ENCODE results near the gene SNIP1.
"Not testable (repeated sequence)": the region's sequence is repeated elsewhere in the genome, so short reads cannot be mapped to it uniquely, and the experiment has no call there.

SNIP1 gene

DNA sequence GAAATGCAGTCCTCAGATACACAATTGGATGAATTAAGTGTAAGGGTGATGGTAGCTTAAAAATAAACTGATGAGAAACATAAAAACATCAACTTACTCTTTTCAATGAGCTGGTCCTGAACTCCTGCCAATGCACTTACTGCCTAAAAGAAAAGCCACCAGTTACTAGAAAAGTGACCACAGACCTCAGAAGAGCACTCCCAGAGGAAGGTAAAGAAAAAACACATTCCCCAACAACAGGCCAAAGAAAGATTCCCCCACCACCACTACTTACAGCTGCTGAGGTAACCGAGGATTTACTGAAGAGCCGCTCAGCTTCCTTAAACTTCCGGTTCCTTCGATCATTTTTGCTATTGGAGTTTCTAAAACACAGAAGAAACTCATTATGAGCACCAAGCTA, 44.9 kb downstream of the SNIP1 start:
- DNase-seq: no peak

DNA sequence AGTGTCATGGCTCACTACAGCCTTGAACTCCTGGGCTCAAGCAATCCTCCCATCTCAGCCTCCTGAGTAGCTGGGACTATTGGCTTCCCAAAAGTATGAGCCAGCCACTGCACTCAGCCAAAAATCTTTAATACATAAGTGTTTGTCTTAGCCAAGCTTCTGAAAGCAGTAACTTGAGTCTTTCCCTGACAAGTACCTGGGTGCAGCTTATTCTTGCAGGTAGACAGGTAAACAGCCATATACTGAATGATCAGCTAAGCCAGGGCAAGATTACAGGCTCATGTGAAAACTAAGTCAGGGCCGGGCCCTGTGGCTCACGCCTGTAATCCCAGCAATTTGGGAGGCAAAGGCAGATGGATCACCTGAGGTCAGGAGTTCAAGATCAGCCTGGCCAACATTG, 47.4 kb downstream of the SNIP1 start:
- no peak for DNase-seq

DNA sequence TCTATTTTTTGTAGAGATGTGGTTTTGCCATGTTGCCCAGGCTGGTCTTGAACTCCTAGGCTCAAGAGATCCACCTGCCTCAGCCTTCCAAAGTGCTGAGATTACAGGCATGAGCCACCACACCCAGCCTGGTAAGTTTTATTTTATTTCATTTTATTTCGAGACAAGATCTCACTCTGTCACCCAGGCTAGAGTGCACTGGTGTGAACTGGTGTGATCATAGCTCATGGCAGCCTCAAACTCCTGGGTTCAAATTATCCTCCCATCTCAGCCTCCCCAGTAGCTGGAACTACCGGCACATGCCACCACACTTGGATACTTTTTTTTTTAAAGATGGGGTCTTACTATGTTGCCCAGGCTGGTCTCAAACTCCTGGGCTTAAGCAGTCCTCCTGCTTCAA, 51.3 kb downstream of the SNIP1 start:
- not testable (repeated sequence) for DNase-seq

DNA sequence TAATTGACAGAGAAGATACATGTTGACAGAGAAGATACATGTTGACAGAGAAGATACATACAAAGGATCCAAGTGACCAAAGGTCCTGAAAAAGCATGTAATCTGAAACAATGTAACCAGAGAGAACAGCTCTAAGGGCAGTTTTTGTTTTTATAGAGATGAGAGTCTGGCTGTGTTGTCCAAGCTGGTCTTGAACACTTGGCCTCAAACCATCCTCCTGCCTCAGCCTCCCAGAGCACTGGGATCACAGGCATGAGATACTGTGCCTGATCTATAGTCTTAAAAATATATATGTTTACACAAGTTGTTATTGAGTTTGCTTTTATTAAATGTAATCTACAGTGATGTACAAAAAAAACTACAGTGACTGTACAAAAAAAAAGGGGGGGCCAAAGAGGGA, 52.0 kb downstream of the SNIP1 start:
- DNase-seq: no peak

DNA sequence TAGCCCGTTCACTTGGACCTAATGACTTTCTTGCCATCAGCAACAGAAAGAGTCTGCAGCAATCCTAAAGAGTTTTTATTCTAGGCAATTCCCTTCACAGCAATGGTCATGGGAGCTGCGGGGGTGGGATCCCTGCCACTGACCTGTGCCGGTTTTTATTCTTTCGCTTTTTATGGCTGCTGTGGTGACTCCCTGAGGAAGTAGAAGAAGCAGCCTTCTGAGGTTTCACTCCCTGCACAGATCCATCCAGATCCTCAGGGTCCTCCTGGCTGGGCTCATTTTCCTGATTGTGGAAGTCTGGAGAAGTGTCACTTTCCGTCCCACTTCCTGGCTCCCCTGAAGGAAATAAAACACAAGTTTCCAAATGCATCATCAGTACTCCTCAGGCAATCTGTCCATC, 52.4 kb downstream of the SNIP1 start:
- DNase-seq: no peak

DNA sequence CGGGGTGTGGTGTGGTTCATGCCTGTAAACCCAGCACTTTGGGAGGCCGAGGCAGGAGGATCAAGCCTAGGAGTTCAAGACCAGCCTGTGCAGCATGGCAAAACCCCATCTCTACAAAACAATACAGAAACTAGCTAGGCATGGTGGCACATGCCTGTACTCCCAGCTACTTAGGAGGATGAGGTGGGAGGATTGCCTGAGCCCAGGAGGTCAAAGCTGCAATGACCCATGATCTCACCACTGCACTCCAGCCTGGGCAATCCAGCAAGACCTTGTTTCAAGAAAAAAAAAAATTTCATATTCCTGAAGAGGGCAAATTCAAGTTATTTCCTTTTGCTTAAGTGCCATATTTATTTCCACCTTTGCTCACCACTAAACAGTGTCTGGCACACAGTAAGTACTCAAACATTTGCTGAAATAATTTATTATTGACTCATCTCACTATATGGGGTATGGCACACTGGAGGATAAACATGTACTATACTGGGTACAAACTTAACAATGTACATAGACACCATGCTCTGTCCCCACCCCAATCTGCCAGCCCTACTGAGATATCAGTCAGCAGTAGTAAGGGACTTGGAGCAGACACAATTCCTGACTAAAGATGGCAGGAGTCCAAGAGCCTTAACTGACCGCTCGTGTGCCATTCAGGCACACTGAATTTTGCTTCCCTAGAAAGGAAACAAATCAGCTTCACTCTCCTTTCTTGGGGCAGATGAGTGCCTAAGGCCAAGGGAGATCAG, 55.0 kb downstream of the SNIP1 start:
- no peak for DNase-seq

DNA sequence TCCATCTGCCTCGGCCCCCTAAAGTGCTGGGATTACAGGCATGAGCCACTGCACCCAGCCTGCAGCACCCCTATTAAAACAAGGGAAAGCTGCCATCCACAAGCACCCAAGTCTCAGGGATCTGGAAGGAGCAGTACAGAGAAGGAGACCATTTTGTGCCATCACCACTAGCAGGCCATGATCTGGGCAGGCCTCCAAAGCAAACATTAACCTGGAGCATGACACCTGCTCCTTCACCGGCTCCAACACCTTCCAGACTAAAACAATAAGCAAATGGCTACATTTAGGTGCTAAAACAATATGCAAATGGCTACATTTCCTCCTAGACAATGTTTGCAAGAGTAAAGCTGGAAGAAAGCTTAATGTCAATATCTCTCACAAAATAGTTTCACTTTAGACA, 56.3 kb downstream of the SNIP1 start:
- DNase-seq: no peak

DNA sequence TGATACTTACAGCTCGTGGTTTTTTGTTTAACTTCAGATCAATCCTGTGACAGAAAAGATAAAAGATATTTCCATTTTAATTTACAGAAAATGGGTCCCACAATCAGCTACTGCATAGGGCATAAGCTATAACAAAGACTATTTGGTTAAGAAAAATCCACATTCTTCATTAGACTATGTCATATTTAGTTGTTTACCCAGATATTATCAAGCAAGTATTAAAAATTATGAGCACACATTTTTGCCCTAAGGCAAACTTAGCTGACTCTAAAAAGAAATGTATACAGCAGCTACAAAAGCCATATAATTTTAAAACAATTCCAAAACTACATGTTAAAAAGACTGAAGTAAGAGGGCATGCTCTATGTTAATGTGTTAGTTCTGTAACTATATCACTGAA, 58.2 kb downstream of the SNIP1 start:
- no peak for DNase-seq

DNA sequence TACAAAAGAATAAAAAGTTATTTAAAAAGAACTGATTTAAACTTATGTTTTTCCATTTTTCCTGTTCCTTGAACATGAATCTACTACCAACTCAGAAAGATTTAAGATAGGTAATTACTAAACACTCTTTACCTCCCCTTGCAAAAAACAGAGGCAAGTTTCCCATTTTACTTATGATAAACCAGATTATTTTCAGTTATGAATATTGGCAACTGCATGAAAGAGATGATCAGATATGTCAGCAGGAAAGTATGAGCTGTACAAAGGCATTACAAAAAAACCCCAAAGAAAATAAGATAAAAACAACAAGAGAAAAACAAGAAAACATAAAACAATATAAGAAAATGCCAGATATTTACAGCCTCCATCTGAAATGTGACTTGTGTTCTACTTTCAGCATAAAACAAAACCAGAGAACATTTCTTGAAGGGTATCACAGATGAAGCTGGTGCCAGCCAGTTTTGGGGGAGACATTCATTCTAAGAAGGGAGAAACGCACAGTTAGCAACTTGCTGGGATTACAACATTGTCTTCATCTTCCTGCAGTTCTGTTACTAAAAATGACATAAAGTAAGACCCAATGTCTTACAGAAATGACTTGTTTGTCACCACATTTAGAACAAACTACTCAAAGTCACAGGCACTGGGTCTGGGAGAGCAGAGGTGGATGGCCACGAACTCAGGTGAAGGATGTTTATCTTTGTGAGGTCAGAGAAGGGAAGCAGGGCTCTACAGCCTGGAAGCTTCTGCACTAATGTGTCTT, 60.6 kb downstream of the SNIP1 start:
- DNase-seq: no peak

DNA sequence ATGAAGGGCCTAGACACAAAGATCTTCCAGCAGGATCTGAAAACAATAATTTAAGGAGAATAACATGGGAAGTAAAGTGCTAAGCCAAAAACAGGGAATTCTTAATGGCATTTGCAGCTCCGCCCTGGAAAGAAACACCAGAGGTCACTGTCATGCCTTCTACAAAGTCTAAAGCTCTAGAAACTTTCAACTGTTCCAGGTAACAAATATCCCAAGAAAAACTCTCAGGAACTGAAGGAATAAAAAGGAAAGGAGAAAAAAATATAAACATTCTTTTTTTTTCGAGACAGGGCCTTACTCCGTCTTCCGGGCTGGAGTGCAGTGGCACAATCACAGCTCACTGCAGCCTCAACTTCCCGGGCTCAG, 66.5 kb downstream of the SNIP1 start:
- no peak for DNase-seq

DNA sequence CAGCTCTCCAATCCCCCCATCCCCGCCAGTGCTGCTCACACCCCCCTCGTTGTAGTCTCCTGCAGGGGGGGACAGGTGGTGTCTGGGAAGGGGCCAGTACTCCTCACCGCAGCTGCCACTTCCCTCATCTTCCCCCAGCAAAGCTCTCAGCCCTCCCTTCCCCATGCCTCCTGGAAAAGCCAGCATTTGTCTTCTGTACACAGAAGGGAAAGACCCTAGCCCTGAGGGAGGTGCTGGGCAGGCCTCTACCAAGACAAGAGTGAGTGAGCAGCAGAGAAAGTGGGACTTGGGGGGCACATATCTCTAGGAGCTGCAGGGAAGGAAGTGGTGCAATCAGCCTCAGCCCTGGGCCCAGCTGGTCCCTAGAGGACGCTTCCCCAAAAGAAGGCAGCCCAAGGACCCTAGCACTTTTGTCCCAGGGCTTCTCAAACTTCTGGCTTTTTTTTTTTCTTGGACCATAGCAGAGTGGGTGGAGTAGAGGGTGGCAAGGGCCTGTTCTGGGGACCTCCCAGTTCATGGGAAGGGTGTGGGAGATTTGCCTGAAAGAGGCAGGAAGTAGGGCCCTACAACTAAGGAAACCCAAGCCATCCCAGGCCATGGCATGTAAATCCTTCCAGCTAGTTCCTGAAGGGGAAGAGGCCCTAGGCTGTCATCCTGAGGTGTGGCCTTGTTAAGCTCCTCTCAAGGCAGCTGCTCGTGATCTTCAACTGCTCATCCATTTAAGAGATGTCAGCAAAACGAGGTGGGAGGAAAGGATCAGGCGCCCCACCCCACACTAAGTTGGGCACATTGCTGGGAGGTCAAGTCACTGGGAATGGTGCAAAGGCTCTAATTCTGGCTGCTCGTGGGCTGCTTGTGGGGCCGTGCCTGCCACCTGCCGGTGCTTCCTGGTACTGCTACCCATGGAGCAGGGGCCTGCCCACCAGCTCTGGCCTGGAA, 67.1 kb downstream of the SNIP1 start:
- DNase-seq: peak; percentile 71

DNA sequence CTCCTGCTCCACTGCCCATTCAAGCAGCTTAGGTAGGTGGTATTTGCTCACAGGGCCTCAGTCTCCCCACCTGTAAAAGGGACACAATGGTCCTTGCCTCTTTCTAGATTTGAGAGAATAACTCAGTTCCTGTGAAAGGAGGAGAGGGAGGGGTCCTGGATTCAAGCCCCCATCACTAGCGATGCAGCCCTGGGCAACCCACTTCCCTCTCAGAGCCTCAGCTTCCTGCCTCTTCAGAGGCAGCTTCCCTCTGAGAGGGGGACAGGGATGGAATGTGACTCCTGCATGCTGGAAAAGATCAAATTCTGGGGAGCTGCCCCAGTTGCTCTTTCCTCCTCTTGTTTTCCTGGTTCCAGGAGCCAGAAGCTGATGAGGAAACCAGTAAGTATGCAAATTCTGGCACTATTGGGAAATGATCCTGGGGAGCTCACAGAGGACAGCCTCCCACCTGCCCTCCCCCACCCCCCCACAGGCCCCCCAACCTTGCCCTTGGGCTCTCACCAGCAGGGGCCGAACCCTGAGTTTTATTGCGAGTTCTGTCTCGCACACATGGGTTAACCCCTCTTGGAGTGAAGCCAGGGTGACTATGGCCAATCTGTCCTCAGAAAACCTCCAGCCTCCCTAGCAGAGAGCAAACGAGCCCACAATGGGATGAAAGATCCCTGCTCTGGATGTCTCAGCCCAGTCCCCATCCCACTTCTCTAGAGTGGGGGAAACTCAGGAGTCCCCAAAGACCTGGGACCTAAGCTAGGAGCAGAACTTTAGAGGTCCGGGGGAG, 68.0 kb downstream of the SNIP1 start:
- DNase-seq: no peak
